Fibroblast of villous mesenchyme (primary cell): ENCODE data around the gene GRIK3. TPM values are rescaled to one million over a fixed set of nuclear protein-coding genes. Genes with fewer than 3 reads are reported as not detected.

ENCODE experiments used
- DNase-seq: peaks from one replicate; pipeline ENCODE4 v3.0.0-alpha.2; 2010; ENCODE audit warnings: low read depth
- H3K4me3 ChIP-seq: 2 replicates; pipeline ENCODE4 v1.5.1; 2011; ENCODE audit warnings: low read depth, mild to moderate bottlenecking, low read length
- CTCF ChIP-seq: IDR thresholded peaks from 2 replicates; pipeline ENCODE4 v1.5.1; 2012; ENCODE audit warnings: low read depth, mild to moderate bottlenecking, low read length; ENCODE audit not compliant: insufficient read depth
- total RNA-seq: library from RNA; depleted of rRNA; stranded (reverse); fragments of >200 nt; gene quantifications from 2 replicates; pipeline ENCODE4 v1.2.3, GENCODE V29; 2012

Gene GRIK3
- total RNA-seq, 1 donor, result not detected

- TF ChIP-seq CTCF, result no peak
- H3K4me3 ChIP-seq, result no peak overlapping the region
- no peak for DNase-seq
These were observed 195.4 kb downstream of the GRIK3 start for GRCh38 chr1:36838888-36839287.

- H3K4me3 ChIP-seq, result no peak overlapping the region
- no peak for DNase-seq
- TF ChIP-seq CTCF, result no peak
These were observed 197.4 kb downstream of the GRIK3 start for GRCh38 chr1:36836916-36837315.

GRCh38 chr1:36836196-36836883 is 198.0 kb downstream of the GRIK3 start:
- no peak for TF ChIP-seq CTCF
- DNase-seq, result no peak
- H3K4me3 ChIP-seq, result no peak overlapping the region

GRCh38 chr1:36835696-36836095 is 198.6 kb downstream of the GRIK3 start:
- H3K4me3 ChIP-seq, result no peak overlapping the region
- TF ChIP-seq CTCF, result no peak
- no peak for DNase-seq

- no peak overlapping the region for H3K4me3 ChIP-seq
- no peak for TF ChIP-seq CTCF
- DNase-seq, result no peak
These were observed 199.2 kb downstream of the GRIK3 start for GRCh38 chr1:36835017-36835695.

GRCh38 chr1:36834586-36834985 is 199.7 kb downstream of the GRIK3 start:
- no peak for DNase-seq
- TF ChIP-seq CTCF, result no peak
- no peak overlapping the region for H3K4me3 ChIP-seq
